Measurements from ENCODE around the gene GAP43. TPM values are rescaled to one million over a fixed set of nuclear protein-coding genes. Genes with fewer than 3 reads are reported as not detected.

The GAP43 gene, protein sequence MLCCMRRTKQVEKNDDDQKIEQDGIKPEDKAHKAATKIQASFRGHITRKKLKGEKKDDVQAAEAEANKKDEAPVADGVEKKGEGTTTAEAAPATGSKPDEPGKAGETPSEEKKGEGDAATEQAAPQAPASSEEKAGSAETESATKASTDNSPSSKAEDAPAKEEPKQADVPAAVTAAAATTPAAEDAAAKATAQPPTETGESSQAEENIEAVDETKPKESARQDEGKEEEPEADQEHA
- total RNA-seq = not detected
- long read RNA-seq = 0 reads

DNA sequence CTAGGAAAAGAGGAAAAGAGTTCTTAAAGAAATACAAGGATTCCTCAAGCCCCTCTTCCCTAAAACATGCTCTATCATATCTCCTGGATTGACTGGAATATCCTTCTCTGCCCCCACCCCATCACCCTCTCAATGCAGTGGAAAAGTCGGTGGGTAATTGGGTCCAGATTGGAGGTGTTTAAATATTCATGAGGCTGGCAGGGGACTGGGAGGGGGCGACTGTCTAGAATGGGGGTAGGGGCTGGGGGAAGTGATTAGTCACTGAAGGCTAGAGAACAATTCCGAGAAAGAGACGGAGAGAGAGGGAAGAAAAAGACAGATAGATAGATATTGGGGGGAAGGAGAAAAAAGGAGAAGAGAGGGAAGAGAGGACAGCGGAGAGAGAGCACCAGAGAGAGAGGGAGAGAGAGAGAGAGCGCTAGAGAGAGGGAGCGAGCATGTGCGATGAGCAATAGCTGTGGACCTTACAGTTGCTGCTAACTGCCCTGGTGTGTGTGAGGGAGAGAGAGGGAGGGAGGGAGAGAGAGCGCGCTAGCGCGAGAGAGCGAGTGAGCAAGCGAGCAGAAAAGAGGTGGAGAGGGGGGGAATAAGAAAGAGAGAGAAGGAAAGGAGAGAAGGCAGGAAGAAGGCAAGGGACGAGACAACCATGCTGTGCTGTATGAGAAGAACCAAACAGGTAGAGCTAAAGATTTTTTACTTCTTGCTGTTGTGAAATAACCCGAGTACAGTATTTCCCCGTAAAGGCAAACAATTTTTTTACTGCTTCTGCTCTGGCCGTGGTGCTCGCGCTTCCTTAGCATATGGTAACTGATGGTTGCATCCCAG lies at the start of gene GAP43:
Gene GAP43, plus strand, starts transcription at position 467 of the 825 bp plus-strand sequence. Its CDS starts 180 bp downstream, at position 647.
- TF ChIP-seq CTCF (IDR thresholded peaks at IDR 0.05) = no peak
- no peak for TF ChIP-seq POLR2A (IDR thresholded peaks at IDR 0.05)
- Histone ChIP-seq H3K27me3 (peaks cover 0 to 9% of the 10 kb centered on the region in 2 donors), H3K9me3 (no peaks in the 10 kb centered on the region), H3K27ac (no peak within 1 kb of the TSS), H3K4me1 (peaks cover 0 to 6% (median 0%) of the 10 kb centered on the region in 4 donors), H3K36me3 (no peaks in the 10 kb centered on the region), H3K4me3 (no peak within 1 kb of the TSS)
- 10% methylated on average over 20 of the region's 20 CpGs for WGBS (ENCODE audit: insufficient coverage, low coverage, low lambda C conversion rate, missing lambda C conversion rate)
- ATAC-seq (peak; percentile 46 to 63 (median 52)), DNase-seq (peak in 1 of 3 donors; percentile 44)
- intact Hi-C loops (cut with DNase I) = no loop called here

- H3K9me3 ChIP-seq = no peaks in the 10 kb centered on the region
Measured at GRCh38 chr3:115576325-115576875, 46.9 kb upstream of the GAP43 start.

GRCh38 chr3:115577000-115577399 lies 46.3 kb upstream of the GAP43 start:
- H3K27me3 ChIP-seq = no peaks in the 10 kb centered on the region
- DNase-seq (no peak), ATAC-seq (no peak)
- H3K27ac ChIP-seq = no peak overlapping the region
- intact Hi-C loops (cut with DNase I) = no loop called here
- TF ChIP-seq CTCF (IDR thresholded peaks at IDR 0.05) (no peak), POLR2A (IDR thresholded peaks at IDR 0.05) (no peak)
- H3K4me3 ChIP-seq = no peak overlapping the region
- WGBS (ENCODE audit: insufficient coverage, low coverage, low lambda C conversion rate, missing lambda C conversion rate) = 52% methylated on average over 2 of the region's 2 CpGs
- H3K36me3 ChIP-seq = no peaks in the 10 kb centered on the region
- no peaks in the 10 kb centered on the region for H3K9me3 ChIP-seq
- H3K4me1 ChIP-seq = no peaks in the 10 kb centered on the region

More at GRCh38 chr3:115576325-115576875, 46.9 kb upstream of the GAP43 start:
- no peak for DNase-seq
- Histone ChIP-seq H3K4me3 (no peak overlapping the region), H3K27ac (no peak overlapping the region), H3K27me3 (no peaks in the 10 kb centered on the region), H3K36me3 (no peaks in the 10 kb centered on the region), H3K4me1 (no peaks in the 10 kb centered on the region)
- no peak for TF ChIP-seq CTCF (IDR thresholded peaks at IDR 0.05)
- TF ChIP-seq POLR2A (IDR thresholded peaks at IDR 0.05) = no peak
- intact Hi-C loops (cut with DNase I) = no loop called here
- WGBS (ENCODE audit: insufficient coverage, low coverage, low lambda C conversion rate, missing lambda C conversion rate) = 27% methylated on average over 4 of the region's 4 CpGs
- no peak for ATAC-seq

DNA sequence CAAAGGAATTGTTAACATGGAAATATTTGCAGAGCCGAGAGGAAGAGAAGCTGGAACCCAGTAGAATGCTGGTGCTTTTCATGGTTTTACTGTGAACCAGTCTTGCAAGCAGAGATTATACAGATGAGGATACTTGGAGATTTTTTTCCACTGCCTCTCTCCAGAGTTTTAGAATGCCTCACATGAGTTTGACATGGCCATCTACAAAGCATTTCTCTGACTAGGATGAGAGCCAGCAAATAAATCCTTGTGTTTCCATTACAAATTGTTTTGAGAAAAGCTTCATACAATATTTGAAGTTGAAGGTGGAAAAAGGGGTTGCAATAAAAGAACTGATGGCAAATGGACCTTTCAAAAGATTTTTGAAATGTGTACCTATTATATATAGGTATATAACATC lies 45.0 kb upstream of the GAP43 start:
- no peak for ATAC-seq
- 85% methylated on average over 1 of the region's 1 CpG for WGBS (ENCODE audit: insufficient coverage, low coverage, low lambda C conversion rate, missing lambda C conversion rate)
- Histone ChIP-seq H3K4me1 (no peaks in the 10 kb centered on the region), H3K36me3 (no peaks in the 10 kb centered on the region), H3K27ac (no peak overlapping the region), H3K9me3 (no peaks in the 10 kb centered on the region), H3K27me3 (no peaks in the 10 kb centered on the region), H3K4me3 (no peak overlapping the region)
- DNase-seq = no peak
- TF ChIP-seq POLR2A (IDR thresholded peaks at IDR 0.05) (no peak), CTCF (IDR thresholded peaks at IDR 0.05) (no peak)
- intact Hi-C loops (cut with DNase I) = no loop called here
